ENCODE data around the gene RAB14. TPM values are rescaled to one million over a fixed set of nuclear protein-coding genes. Genes with fewer than 3 reads are reported as not detected.

Gene RAB14
- total RNA-seq, 6 experiments from 2014 or later: 80.3 to 91.4 (median 85.8) TPM

DNA sequence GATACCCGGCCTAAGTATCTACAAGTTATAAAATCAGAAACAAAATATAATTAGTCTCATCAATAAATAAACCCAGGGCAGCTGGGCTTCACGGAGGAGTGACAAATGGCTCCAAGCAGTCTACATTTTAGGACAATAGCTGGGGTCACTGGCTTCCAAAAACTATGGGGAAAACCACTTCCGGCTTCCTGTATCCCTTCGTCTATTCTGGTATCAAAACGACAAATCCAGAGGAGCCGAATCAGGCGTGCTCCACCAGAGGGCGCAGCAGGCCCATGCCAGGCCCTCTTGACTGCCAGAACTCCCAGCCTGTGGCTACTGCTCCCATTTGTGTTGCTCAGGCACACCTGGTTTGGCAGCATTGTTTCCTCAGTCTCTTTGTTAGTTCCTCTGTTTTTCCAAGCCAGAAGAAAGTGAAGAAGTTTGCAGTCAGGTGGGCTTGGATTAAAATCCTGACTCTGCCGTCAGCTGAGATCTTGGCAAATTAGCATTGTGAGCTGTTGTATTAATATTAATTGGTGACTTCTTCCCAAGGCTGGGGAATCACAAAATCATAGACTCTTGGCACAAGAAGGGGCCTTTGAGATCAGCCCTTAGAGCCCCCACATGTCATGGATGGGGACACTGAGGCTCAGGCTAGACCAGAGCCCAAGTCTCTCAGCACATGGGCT, 11.6 kb upstream of the RAB14 start:
- Mint-ChIP-seq H3K9me3 (no peaks in the 10 kb centered on the region), H3K27me3 (ENCODE audit: insufficient read depth) (no peaks in the 10 kb centered on the region; the same call in 1 of the 2 replicates), H3K4me3 (0 out of 2 replicates have a peak overlapping the region, but pooled peaks have one; percentile 37), H3K36me3 (ENCODE audit: low read depth) (no peaks in the 10 kb centered on the region), H3K4me1 (ENCODE audit: low read depth) (peaks cover 30% of the 10 kb centered on the region), H3K27ac (peak overlapping the region; percentile 89)
- peak; percentile 84 for DNase-seq
- TF ChIP-seq, protein P1, sequence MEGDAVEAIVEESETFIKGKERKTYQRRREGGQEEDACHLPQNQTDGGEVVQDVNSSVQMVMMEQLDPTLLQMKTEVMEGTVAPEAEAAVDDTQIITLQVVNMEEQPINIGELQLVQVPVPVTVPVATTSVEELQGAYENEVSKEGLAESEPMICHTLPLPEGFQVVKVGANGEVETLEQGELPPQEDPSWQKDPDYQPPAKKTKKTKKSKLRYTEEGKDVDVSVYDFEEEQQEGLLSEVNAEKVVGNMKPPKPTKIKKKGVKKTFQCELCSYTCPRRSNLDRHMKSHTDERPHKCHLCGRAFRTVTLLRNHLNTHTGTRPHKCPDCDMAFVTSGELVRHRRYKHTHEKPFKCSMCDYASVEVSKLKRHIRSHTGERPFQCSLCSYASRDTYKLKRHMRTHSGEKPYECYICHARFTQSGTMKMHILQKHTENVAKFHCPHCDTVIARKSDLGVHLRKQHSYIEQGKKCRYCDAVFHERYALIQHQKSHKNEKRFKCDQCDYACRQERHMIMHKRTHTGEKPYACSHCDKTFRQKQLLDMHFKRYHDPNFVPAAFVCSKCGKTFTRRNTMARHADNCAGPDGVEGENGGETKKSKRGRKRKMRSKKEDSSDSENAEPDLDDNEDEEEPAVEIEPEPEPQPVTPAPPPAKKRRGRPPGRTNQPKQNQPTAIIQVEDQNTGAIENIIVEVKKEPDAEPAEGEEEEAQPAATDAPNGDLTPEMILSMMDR (IDR thresholded peaks at IDR 0.05): peak; percentile 99

DNA sequence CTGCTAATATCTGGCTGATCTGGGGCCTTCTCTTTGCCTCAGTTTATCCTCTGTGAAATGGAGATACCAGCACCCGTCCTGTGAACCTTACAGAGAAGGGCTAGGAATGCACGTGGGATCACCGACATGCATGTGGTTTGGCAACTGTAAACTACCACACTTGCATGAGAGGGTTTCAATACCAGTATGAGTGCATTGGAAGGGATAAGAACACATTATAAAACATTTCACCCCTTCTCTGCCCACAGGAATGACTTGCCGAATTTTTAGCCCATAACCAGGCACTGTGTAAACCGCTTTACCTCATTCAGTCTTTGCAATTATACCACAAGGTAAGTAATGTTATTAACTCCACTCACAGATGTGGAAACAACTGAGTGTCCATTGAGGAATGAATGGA, 8.9 kb upstream of the RAB14 start:
- Mint-ChIP-seq H3K36me3 (ENCODE audit: low read depth) (no peaks in the 10 kb centered on the region), H3K4me1 (ENCODE audit: low read depth) (peaks cover 26% of the 10 kb centered on the region), H3K27ac (no peak overlapping the region), H3K9me3 (no peaks in the 10 kb centered on the region), H3K27me3 (ENCODE audit: insufficient read depth) (no peaks in the 10 kb centered on the region; the same call in 1 of the 2 replicates), H3K4me3 (no peak overlapping the region)
- TF ChIP-seq, protein P1 (IDR thresholded peaks at IDR 0.05): no peak
- no peak for DNase-seq

DNA sequence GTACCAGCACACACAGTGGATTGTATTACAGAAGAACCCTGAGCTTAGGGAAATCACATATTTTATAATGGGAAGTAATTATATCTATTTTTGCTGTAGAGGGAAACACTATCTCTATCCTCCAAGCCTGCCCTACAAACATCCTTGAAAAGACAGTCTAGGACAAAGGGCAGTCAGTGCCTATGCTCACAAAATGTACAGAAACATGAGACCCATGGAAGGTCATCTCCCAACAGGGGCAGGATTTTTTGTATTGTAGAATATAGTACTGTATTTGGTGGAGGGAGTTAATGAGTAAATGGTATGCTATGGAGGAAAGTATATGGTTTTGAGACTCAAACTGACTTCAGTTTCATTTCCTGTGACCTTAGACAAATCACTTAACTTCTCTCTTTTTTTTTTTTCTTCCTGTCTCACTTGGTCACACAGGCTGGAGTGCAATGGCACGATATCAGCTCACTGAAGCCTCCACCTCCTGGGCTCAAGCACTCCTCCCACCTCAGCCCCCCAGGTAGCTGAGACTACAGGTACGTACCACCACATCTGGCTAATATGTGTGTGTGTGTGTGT, 5.8 kb upstream of the RAB14 start:
- Mint-ChIP-seq H3K27me3 (ENCODE audit: insufficient read depth) (no peaks in the 10 kb centered on the region; the same call in 1 of the 2 replicates), H3K27ac (no peak overlapping the region), H3K9me3 (no peaks in the 10 kb centered on the region), H3K36me3 (ENCODE audit: low read depth) (no peaks in the 10 kb centered on the region), H3K4me1 (ENCODE audit: low read depth) (peaks cover 21% of the 10 kb centered on the region), H3K4me3 (no peak overlapping the region)
- DNase-seq: no peak
- TF ChIP-seq, protein P1 (IDR thresholded peaks at IDR 0.05): no peak

DNA sequence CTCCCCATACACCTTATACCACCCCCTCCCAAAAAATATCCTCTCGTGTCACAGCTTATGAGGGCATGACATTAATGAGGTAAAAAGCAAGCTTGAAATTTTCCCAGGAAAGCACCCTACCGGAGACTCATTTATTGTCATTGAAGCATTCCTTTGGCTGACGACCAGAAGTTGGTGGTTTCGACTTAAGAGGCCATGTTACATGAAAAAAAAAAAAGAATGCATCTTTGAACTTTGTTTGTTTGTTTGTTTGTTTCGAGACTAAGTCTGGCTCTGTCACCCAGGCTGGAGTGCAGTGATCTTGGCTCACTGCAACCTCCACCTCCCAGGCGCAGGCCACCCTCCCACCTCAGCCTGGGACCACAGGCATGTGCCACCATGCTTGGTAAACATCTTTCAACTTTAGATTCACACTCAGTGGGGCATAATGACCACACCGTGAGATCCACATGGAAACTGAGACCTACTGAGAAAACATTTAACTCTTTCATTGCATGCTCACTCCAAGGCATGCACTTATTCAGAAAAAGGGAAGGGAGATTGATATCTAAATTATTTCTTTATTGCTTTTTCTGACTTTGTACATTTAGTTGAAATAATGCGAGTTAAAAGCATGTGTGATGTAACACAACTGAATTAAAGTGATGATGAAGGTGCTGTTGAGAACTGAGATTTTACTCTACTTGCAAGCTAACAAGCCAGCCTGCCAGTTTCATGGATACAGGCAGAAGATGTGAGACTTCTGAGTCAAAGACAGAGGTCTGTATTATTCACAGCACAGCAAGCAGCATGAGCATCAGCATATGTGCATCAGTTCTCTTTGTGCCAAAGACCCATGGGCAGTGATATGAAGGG, 5.1 kb upstream of the RAB14 start:
- no peak overlapping the region for H3K4me3 Mint-ChIP-seq

DNA sequence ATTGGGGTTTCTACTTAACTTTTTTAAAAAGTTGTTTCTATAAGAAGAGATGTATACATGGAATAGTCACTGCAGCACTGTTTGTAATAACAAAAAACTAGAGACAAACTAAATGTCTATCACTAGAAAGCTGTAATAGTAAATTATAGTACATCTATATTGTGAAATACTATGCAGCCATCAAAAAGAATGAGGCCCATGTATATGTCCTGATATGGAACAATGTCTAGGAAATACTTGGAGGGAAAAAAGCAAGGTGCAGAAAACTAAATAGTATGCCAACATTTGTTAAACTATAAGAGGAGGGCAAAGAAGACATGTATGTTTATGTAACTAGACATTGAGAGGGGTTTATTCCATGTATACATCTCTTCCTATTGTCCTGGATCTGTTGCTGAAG, 2.9 kb upstream of the RAB14 start:
- H3K36me3 Mint-ChIP-seq (ENCODE audit: low read depth): peaks cover 6% of the 10 kb centered on the region; the same call in 1 of the 2 replicates
- no peaks in the 10 kb centered on the region for H3K9me3 Mint-ChIP-seq
- DNase-seq: no peak
- TF ChIP-seq, protein P1 (IDR thresholded peaks at IDR 0.05): no peak
- H3K27me3 Mint-ChIP-seq (ENCODE audit: insufficient read depth): no peaks in the 10 kb centered on the region
- no peak overlapping the region for H3K4me3 Mint-ChIP-seq
- peaks cover 37% of the 10 kb centered on the region for H3K4me1 Mint-ChIP-seq (ENCODE audit: low read depth)
- no peak overlapping the region for H3K27ac Mint-ChIP-seq

More for the DNA sequence above, 5.1 kb upstream of the RAB14 start:
- TF ChIP-seq, protein P1 (IDR thresholded peaks at IDR 0.05): no peak
- Mint-ChIP-seq H3K27ac (no peak overlapping the region; the same call in 1 of the 2 replicates), H3K27me3 (ENCODE audit: insufficient read depth) (no peaks in the 10 kb centered on the region; the same call in 1 of the 2 replicates), H3K4me1 (ENCODE audit: low read depth) (peaks cover 26% of the 10 kb centered on the region), H3K9me3 (no peaks in the 10 kb centered on the region), H3K36me3 (ENCODE audit: low read depth) (no peaks in the 10 kb centered on the region)
- DNase-seq: peak; percentile 21
